Ascending aorta (tissue), 2 donors: ENCODE results near the gene KIF2A. TPM values are rescaled to one million over a fixed set of nuclear protein-coding genes. Genes with fewer than 3 reads are reported as not detected.

Experiments used
- DNase-seq, 2 donors: peaks; one replicate each; pipeline ENCODE4 v3.0.0-alpha.2; 2019; ENCODE audit warnings: low spot score in 2 of 2
- H3K27ac ChIP-seq, 2 donors: fragments of 200-600 bp; sonication (generic); one replicate each; pipeline ENCODE4 v1.5.1; 2016 to 2017; ENCODE audit warnings: mild to moderate bottlenecking in 1 of 2
- H3K27me3 ChIP-seq: fragments of 200-600 bp; sonication (generic); one replicate; pipeline ENCODE4 v1.5.1; 2017
- H3K36me3 ChIP-seq, 2 donors: fragments of 200-600 bp; sonication (generic); one replicate each; pipeline ENCODE4 v1.5.1; 2016
- H3K4me1 ChIP-seq, 2 donors: fragments of 200-600 bp; sonication (generic); one replicate each; pipeline ENCODE4 v1.5.1; 2016 to 2017; ENCODE audit warnings: mild to moderate bottlenecking in 1 of 2
- H3K4me3 ChIP-seq, 2 donors: fragments of 200-600 bp; sonication (generic); one replicate each; pipeline ENCODE4 v1.5.1; 2016 to 2017; ENCODE audit warnings: mild to moderate bottlenecking in 1 of 2
- H3K9me3 ChIP-seq, 2 donors: fragments of 200-600 bp; sonication (generic); one replicate each; pipeline ENCODE4 v1.5.1; 2016
- CTCF ChIP-seq, 3 experiments: fragments of 200-600 bp in 2 of 3; fragments of 450-650 bp in 1 of 3; sonication (generic) in 2 of 3; IDR thresholded peaks; one replicate each; pipeline ENCODE4 v1.5.1; 2016 to 2019; ENCODE audit warnings: antibody characterized with exemption in 3 of 3, mild to moderate bottlenecking in 1 of 3, moderate library complexity in 1 of 3
- intact Hi-C: fragments of 100-400 bp; cut with DNase I; formaldehyde crosslinking; loops from one replicate; pipeline ENCODE4 v1.15.1; 2023
- total RNA-seq: library from RNA; depleted of rRNA; stranded (reverse); fragments of >200 nt; gene quantifications from one replicate; pipeline ENCODE4 v1.1.0, GENCODE V29; 2016

The KIF2A gene
- total RNA-seq, 1 donor from 2014 or later = 19.8 TPM

GRCh38 chr5:62403411-62404250 is 97.6 kb downstream of the KIF2A start, which contains the start of gene DIMT1:
Gene DIMT1, minus strand, starts transcription at chr5:62403905. Its CDS starts 133 bp downstream, at chr5:62403772.
- H3K9me3 ChIP-seq = no peaks in the 10 kb centered on the region
- peak within 1 kb of the TSS; percentile 96 to 98 for H3K27ac ChIP-seq
- peaks cover 2 to 13% of the 10 kb centered on the region in 2 donors for H3K36me3 ChIP-seq
- peak; percentile 92 to 98 for DNase-seq
- TF ChIP-seq CTCF (IDR thresholded peaks at IDR 0.05) = no peak
- intact Hi-C loops = loop anchor here (1.0 kb wide), 2 partner anchors 9 to 97 kb away; partner anchors contain the start of genes IPO11 and KIF2A
- no peaks in the 10 kb centered on the region for H3K27me3 ChIP-seq
- H3K4me3 ChIP-seq = peak within 1 kb of the TSS; percentile 87 to 100
- H3K4me1 ChIP-seq = peaks cover 4 to 13% of the 10 kb centered on the region in 2 donors

GRCh38 chr5:62412549-62413329 is 106.7 kb downstream of the KIF2A start, which contains the start of gene IPO11:
Gene IPO11, plus strand, starts transcription at chr5:62412763. Its CDS starts 24,517 bp downstream, at chr5:62437280.
- no peak for TF ChIP-seq CTCF (IDR thresholded peaks at IDR 0.05)
- peak within 1 kb of the TSS; percentile 52 to 68 for H3K27ac ChIP-seq
- H3K4me3 ChIP-seq = peak within 1 kb of the TSS; percentile 94 to 96
- H3K9me3 ChIP-seq = no peaks in the 10 kb centered on the region
- no peaks in the 10 kb centered on the region for H3K36me3 ChIP-seq
- intact Hi-C loops = loop anchor here (1.0 to 10.0 kb wide), 2 partner anchors 8 to 1468 kb away; partner anchors contain the start of genes ERCC8 and NDUFAF2
- no peaks in the 10 kb centered on the region for H3K27me3 ChIP-seq
- peak; percentile 96 to 99 for DNase-seq
- H3K4me1 ChIP-seq = peaks cover 4 to 7% of the 10 kb centered on the region in 2 donors

GRCh38 chr5:62413711-62414110 is 107.7 kb downstream of the KIF2A start:
- H3K36me3 ChIP-seq = no peaks in the 10 kb centered on the region

GRCh38 chr5:62418462-62419076 is 112.6 kb downstream of the KIF2A start:
- intact Hi-C loops = loop anchor here (10.0 kb wide), 1 partner anchor 1474 kb away; the partner anchor contains the start of genes ERCC8 and NDUFAF2
- H3K4me1 ChIP-seq = peaks cover 2% of the 10 kb centered on the region in 2 donors
- H3K27ac ChIP-seq = no peak overlapping the region
- no peaks in the 10 kb centered on the region for H3K36me3 ChIP-seq
- H3K4me3 ChIP-seq = no peak overlapping the region
- TF ChIP-seq CTCF (IDR thresholded peaks at IDR 0.05) = no peak
- DNase-seq = no peak
- no peaks in the 10 kb centered on the region for H3K27me3 ChIP-seq
- H3K9me3 ChIP-seq = no peaks in the 10 kb centered on the region

More at GRCh38 chr5:62413711-62414110, 107.7 kb downstream of the KIF2A start:
- no peak for DNase-seq
- Histone ChIP-seq H3K27me3 (no peaks in the 10 kb centered on the region), H3K4me1 (peaks cover 4 to 7% of the 10 kb centered on the region in 2 donors), H3K27ac (no peak overlapping the region), H3K9me3 (no peaks in the 10 kb centered on the region), H3K4me3 (peak overlapping the region in 1 of 2 donors; percentile 96)
- intact Hi-C loops = loop anchor here (10.0 kb wide), 1 partner anchor 1469 kb away; the partner anchor contains the start of genes ERCC8 and NDUFAF2
- no peak for TF ChIP-seq CTCF (IDR thresholded peaks at IDR 0.05)

GRCh38 chr5:62419609-62420008 is 113.6 kb downstream of the KIF2A start:
- TF ChIP-seq CTCF (IDR thresholded peaks at IDR 0.05) = no peak
- Histone ChIP-seq H3K4me1 (no peaks in the 10 kb centered on the region), H3K9me3 (no peaks in the 10 kb centered on the region), H3K27ac (no peak overlapping the region), H3K27me3 (no peaks in the 10 kb centered on the region), H3K4me3 (no peak overlapping the region), H3K36me3 (no peaks in the 10 kb centered on the region)
- intact Hi-C loops = loop anchor here (10.0 kb wide), 1 partner anchor 1475 kb away; the partner anchor contains the start of genes ERCC8 and NDUFAF2
- DNase-seq = no peak
